HG03442 (cell line): ENCODE data around the gene ASXL1.

Source experiments
- ATAC-seq: cut with Tn5 transposase; IDR thresholded peaks from one replicate; pipeline ENCODE4 v1.9.1; 2021; ENCODE audit warnings: mild to moderate bottlenecking, moderate library complexity; ENCODE audit not compliant: unreplicated experiment

ASXL1 gene

GRCh38 chr20:32477594-32478512, 119.7 kb downstream of the ASXL1 start:
- ATAC-seq: no peak

GRCh38 chr20:32478576-32478975, 120.4 kb downstream of the ASXL1 start:
- ATAC-seq: no peak

GRCh38 chr20:32479012-32479411, 120.9 kb downstream of the ASXL1 start:
- no peak for ATAC-seq

- ATAC-seq: no peak
Measured at GRCh38 chr20:32479697-32480171, 121.6 kb downstream of the ASXL1 start.

GRCh38 chr20:32480371-32481241, 122.5 kb downstream of the ASXL1 start:
- ATAC-seq: no peak

- ATAC-seq: no peak
Measured at GRCh38 chr20:32481311-32482142, 123.4 kb downstream of the ASXL1 start.

- no peak for ATAC-seq
Measured at GRCh38 chr20:32482143-32482441, 124.0 kb downstream of the ASXL1 start.

- ATAC-seq: no peak
Measured at GRCh38 chr20:32482442-32483261, 124.5 kb downstream of the ASXL1 start.

GRCh38 chr20:32483351-32484224, 125.5 kb downstream of the ASXL1 start:
- no peak for ATAC-seq

GRCh38 chr20:32484225-32484957, 126.3 kb downstream of the ASXL1 start:
- no peak for ATAC-seq

- peak; percentile 59 for ATAC-seq
Measured at GRCh38 chr20:32484958-32485769, 127.0 kb downstream of the ASXL1 start.

- no peak for ATAC-seq
Measured at GRCh38 chr20:32485770-32486478, 127.8 kb downstream of the ASXL1 start.

- no peak for ATAC-seq
Measured at GRCh38 chr20:32487381-32487780, 129.2 kb downstream of the ASXL1 start.

GRCh38 chr20:32488066-32488838, 130.1 kb downstream of the ASXL1 start:
- no peak for ATAC-seq
